ENCODE measurements around the gene PLEKHG5. TPM values are rescaled to one million over a fixed set of nuclear protein-coding genes. Genes with fewer than 3 reads are reported as not detected.

Gene PLEKHG5
- total and polyA plus RNA-seq, 2 donors (not counting 1 experiment from before 2014, with no cell fraction given): 0.42 to 3.3 TPM

GRCh38 chr1:6427441-6428390 lies 63.8 kb downstream of the PLEKHG5 start:
- Histone ChIP-seq H3K79me2 (ENCODE audit: control insufficient read depth, insufficient read depth, low read length) (no peaks in the 10 kb centered on the region), H3K4me3 (replicated peaks in 1 of 4; ENCODE audit: control extremely low read depth in 1 of 4, insufficient read depth in 1 of 4, low read depth in 3 of 4, low read length in 4 of 4) (no peak overlapping the region), H3K9me3 (ENCODE audit: control insufficient read depth, insufficient read depth, low read depth, low read length) (no peaks in the 10 kb centered on the region), H3K27ac (ENCODE audit: insufficient read depth, low read length) (no peak overlapping the region), H3K9ac (ENCODE audit: insufficient read depth, low read length) (no peak overlapping the region), H3K27me3 (ENCODE audit: control insufficient read depth, insufficient read depth, low read length) (peaks cover 32% of the 10 kb centered on the region), H2AFZ (ENCODE audit: low read length) (no peak overlapping the region), H4K20me1 (ENCODE audit: control insufficient read depth, extremely low read depth, insufficient read depth, low read length) (no peaks in the 10 kb centered on the region), H3K36me3 (ENCODE audit: control insufficient read depth, insufficient read depth, low read length) (no peaks in the 10 kb centered on the region), H3K4me2 (ENCODE audit: extremely low read depth, insufficient read depth, low read length) (no peak overlapping the region), H3K4me1 (ENCODE audit: control insufficient read depth, extremely low read depth, insufficient read depth, low read length) (no peaks in the 10 kb centered on the region)
- DNase-seq (ENCODE audit: low read depth in 2 of 2): no peak
- TF ChIP-seq CTCF (conservative IDR thresholded peaks at IDR 0.05 in 1 of 2, IDR thresholded peaks at IDR 0.05 in 1 of 2; ENCODE audit: low read depth in 1 of 2, low read length in 2 of 2) (no peak), EZH2 (IDR thresholded peaks at IDR 0.05; ENCODE audit: low read length, missing control alignments) (no peak)

GRCh38 chr1:6426972-6427350 lies 64.5 kb downstream of the PLEKHG5 start:
- no peak overlapping the region for H3K4me3 ChIP-seq (replicated peaks in 1 of 4; ENCODE audit: control extremely low read depth in 1 of 4, insufficient read depth in 1 of 4, low read depth in 3 of 4, low read length in 4 of 4)
- no peaks in the 10 kb centered on the region for H4K20me1 ChIP-seq (ENCODE audit: control insufficient read depth, extremely low read depth, insufficient read depth, low read length)
- no peak overlapping the region for H2AFZ ChIP-seq (ENCODE audit: low read length)
- no peak overlapping the region for H3K4me2 ChIP-seq (ENCODE audit: extremely low read depth, insufficient read depth, low read length)
- H3K36me3 ChIP-seq (ENCODE audit: control insufficient read depth, insufficient read depth, low read length): no peaks in the 10 kb centered on the region
- H3K9ac ChIP-seq (ENCODE audit: insufficient read depth, low read length): no peak overlapping the region
- no peak for DNase-seq (ENCODE audit: low read depth in 2 of 2)
- no peaks in the 10 kb centered on the region for H3K79me2 ChIP-seq (ENCODE audit: control insufficient read depth, insufficient read depth, low read length)
- peaks cover 34% of the 10 kb centered on the region for H3K27me3 ChIP-seq (ENCODE audit: control insufficient read depth, insufficient read depth, low read length)
- TF ChIP-seq EZH2 (IDR thresholded peaks at IDR 0.05; ENCODE audit: low read length, missing control alignments): no peak
- TF ChIP-seq CTCF (conservative IDR thresholded peaks at IDR 0.05 in 1 of 2, IDR thresholded peaks at IDR 0.05 in 1 of 2; ENCODE audit: low read depth in 1 of 2, low read length in 2 of 2): no peak
- H3K4me1 ChIP-seq (ENCODE audit: control insufficient read depth, extremely low read depth, insufficient read depth, low read length): no peaks in the 10 kb centered on the region
- H3K9me3 ChIP-seq (ENCODE audit: control insufficient read depth, insufficient read depth, low read depth, low read length): no peaks in the 10 kb centered on the region
- no peak overlapping the region for H3K27ac ChIP-seq (ENCODE audit: insufficient read depth, low read length)

GRCh38 chr1:6426277-6426971 lies 65.0 kb downstream of the PLEKHG5 start:
- Histone ChIP-seq H3K4me1 (ENCODE audit: control insufficient read depth, extremely low read depth, insufficient read depth, low read length) (no peaks in the 10 kb centered on the region), H3K27me3 (ENCODE audit: control insufficient read depth, insufficient read depth, low read length) (peaks cover 37% of the 10 kb centered on the region)
- TF ChIP-seq CTCF (conservative IDR thresholded peaks at IDR 0.05 in 1 of 2, IDR thresholded peaks at IDR 0.05 in 1 of 2; ENCODE audit: low read depth in 1 of 2, low read length in 2 of 2) (no peak), EZH2 (IDR thresholded peaks at IDR 0.05; ENCODE audit: low read length, missing control alignments) (no peak)

More at GRCh38 chr1:6426277-6426971, 65.0 kb downstream of the PLEKHG5 start:
- no peaks in the 10 kb centered on the region for H3K36me3 ChIP-seq (ENCODE audit: control insufficient read depth, insufficient read depth, low read length)
- H3K4me2 ChIP-seq (ENCODE audit: extremely low read depth, insufficient read depth, low read length): no peak overlapping the region
- no peak for DNase-seq (ENCODE audit: low read depth in 2 of 2)
- H3K27ac ChIP-seq (ENCODE audit: insufficient read depth, low read length): no peak overlapping the region
- H3K79me2 ChIP-seq (ENCODE audit: control insufficient read depth, insufficient read depth, low read length): no peaks in the 10 kb centered on the region
- no peak overlapping the region for H3K4me3 ChIP-seq (replicated peaks in 1 of 4; ENCODE audit: control extremely low read depth in 1 of 4, insufficient read depth in 1 of 4, low read depth in 3 of 4, low read length in 4 of 4)
- H3K9ac ChIP-seq (ENCODE audit: insufficient read depth, low read length): no peak overlapping the region
- no peak overlapping the region for H2AFZ ChIP-seq (ENCODE audit: low read length)
- no peaks in the 10 kb centered on the region for H4K20me1 ChIP-seq (ENCODE audit: control insufficient read depth, extremely low read depth, insufficient read depth, low read length)
- no peaks in the 10 kb centered on the region for H3K9me3 ChIP-seq (ENCODE audit: control insufficient read depth, insufficient read depth, low read depth, low read length)
